ENCODE measurements around the gene INTU.

DNA sequence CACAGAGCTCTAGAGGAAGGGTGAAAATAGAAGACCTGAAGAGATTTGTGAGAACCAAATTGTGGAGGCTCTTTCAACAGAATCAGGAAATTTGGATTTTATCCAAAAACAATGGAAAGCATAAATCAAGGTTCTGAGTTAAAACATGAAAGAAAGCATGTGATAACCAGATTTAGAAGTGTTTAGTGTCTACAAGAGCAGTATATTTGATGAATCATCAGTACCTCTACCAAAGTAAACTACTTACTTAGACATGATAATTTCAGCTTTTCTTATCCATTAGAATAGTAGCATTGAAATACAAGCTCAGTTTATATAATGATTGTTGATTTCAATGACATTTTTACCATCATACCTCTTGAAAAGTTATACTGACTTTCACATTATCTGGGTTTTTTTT lies 25.9 kb upstream of the INTU start:
- TF ChIP-seq, protein P1, sequence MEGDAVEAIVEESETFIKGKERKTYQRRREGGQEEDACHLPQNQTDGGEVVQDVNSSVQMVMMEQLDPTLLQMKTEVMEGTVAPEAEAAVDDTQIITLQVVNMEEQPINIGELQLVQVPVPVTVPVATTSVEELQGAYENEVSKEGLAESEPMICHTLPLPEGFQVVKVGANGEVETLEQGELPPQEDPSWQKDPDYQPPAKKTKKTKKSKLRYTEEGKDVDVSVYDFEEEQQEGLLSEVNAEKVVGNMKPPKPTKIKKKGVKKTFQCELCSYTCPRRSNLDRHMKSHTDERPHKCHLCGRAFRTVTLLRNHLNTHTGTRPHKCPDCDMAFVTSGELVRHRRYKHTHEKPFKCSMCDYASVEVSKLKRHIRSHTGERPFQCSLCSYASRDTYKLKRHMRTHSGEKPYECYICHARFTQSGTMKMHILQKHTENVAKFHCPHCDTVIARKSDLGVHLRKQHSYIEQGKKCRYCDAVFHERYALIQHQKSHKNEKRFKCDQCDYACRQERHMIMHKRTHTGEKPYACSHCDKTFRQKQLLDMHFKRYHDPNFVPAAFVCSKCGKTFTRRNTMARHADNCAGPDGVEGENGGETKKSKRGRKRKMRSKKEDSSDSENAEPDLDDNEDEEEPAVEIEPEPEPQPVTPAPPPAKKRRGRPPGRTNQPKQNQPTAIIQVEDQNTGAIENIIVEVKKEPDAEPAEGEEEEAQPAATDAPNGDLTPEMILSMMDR (conservative IDR thresholded peaks at IDR 0.05): no peak
- TF ChIP-seq ZFX (IDR thresholded peaks at IDR 0.05): no peak

Data from C4-2B (cell line).